GM20000 (cell line): ENCODE data around the gene LTF.
A peak's percentile ranks its signal among the peaks of the same experiment; 100 is the strongest.
"Not testable (repeated sequence)": the region's sequence is repeated elsewhere in the genome, so short reads cannot be mapped to it uniquely, and the experiment has no call there.

ENCODE experiments used
- DNase-seq: peaks from one replicate; pipeline ENCODE4 v3.0.0; 2012; ENCODE audit warnings: low spot score
- TF ChIP-seq, protein P1 (sequence below): IDR thresholded peaks from 2 replicates; pipeline ENCODE4 v1.5.1; 2012; ENCODE audit warnings: mild to moderate bottlenecking, control low read depth; ENCODE audit errors: extremely low read depth, missing control alignments

Gene LTF

DNA sequence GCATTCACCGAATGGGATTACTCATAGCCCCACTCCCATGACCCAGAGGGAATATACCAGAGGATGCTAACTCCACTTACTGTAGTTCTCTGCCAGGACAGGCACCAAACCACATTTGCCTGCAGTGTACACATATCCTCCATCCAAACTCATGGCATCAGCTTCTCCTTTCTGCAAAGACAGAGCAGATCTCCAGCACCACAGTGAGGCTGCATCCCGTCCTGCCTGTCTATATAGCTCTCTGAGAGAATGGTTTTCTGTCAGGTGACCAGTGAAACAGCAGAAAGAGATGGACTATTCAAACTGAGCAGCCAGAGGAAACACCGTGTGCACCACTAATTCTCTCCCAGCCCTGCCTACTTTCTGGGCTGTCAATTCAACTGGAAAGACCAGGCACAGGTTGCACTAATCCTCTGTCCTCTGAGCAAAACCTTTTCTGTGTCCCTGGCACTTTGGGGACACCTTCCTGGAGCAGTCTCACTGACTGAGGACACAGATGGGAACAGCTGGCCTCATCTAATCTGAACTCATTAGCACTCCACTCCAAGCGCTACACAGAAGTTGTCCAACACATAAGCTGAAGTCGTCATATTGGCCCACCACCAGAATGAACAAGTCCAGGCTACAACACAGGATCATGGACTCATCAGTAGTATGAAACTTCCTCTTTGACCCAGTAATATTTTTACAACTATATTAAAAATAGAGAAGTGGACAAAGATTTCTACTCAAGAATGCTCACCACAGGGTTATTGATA is 17.3 kb downstream of the LTF start:
- no peak for DNase-seq
- TF ChIP-seq, protein P1, sequence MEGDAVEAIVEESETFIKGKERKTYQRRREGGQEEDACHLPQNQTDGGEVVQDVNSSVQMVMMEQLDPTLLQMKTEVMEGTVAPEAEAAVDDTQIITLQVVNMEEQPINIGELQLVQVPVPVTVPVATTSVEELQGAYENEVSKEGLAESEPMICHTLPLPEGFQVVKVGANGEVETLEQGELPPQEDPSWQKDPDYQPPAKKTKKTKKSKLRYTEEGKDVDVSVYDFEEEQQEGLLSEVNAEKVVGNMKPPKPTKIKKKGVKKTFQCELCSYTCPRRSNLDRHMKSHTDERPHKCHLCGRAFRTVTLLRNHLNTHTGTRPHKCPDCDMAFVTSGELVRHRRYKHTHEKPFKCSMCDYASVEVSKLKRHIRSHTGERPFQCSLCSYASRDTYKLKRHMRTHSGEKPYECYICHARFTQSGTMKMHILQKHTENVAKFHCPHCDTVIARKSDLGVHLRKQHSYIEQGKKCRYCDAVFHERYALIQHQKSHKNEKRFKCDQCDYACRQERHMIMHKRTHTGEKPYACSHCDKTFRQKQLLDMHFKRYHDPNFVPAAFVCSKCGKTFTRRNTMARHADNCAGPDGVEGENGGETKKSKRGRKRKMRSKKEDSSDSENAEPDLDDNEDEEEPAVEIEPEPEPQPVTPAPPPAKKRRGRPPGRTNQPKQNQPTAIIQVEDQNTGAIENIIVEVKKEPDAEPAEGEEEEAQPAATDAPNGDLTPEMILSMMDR = no peak

DNA sequence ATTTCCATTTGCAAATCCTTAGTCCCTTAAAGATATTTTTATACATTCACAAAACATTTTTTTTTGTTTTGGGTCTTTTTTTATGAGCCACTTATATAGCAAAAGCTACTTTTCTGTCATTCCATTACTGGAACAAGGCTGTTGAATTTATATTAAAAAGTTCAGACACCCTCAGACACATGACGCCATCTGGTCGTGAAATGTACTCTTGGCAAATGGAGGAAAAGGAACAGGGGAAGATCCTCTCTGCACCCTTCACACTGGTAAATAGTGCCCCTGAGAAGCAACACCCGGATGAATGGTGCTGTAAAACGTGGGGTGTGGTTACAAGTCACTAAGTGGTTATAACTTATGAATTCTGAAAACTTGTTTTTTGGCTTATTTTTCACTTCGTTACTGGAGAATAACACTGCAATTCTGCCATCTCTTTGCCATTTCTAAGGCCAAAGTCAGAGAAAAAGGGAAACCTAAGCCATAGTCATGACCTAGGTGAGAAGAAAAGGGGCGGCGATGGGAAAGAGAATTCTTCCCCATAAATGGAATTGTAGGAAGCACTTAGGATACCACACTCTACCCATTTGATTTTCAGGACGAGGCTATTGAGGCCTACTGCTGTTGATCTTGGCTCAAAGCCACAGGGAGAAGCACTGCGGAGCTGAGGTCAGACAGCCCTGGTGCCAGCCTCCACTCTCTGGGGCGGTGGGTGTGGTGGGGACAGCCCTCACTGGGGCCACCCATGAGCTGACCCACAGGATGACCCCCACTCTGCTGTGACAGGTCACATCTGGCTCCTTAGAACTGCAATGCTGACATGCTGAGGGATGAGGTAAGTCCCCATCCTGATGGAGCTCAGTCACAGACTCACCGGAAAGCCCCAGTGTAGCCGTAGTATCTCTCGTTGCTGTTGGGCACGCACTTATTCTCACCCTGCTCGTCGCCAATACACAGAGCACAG is 21.9 kb downstream of the LTF start:
- TF ChIP-seq, protein P1 = peak; percentile 78
- DNase-seq = peak; percentile 63

DNA sequence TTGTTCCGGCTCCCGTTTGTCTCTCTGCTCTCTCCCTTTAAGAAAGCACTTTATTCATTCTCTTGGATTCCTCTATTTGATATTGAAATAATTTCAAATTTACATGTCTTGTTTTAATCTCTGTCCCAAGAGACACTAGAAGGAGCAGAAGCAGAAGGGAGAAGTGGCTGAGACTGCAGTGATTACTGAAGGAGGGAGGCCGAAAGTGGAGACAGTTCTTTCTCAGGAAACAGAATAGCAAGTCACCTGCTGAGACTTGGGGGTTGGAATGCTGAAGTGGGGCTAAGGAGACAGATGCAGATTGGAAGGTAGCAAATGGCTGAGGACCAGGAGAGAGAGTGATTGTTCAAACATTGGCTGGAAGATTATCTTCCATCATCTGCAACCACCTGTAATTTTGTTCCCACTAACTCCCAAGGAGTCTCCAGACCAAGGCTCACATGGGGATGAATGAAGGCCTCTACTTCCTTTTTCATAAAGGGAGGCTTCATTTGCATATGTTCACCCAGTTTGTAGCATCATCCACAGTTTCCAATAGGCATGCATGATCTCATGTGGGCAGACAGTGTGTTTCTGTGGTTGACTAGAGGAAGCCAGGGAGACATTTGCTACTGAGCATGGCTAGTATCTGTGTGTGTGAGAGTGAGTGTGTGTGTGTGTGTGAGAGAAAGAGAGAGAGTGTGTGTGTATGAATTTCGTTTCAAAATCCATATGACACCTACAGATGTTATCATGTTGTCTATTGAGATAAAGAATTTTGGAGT is 24.0 kb downstream of the LTF start:
- TF ChIP-seq, protein P1 = no peak
- DNase-seq = peak; percentile 42

DNA sequence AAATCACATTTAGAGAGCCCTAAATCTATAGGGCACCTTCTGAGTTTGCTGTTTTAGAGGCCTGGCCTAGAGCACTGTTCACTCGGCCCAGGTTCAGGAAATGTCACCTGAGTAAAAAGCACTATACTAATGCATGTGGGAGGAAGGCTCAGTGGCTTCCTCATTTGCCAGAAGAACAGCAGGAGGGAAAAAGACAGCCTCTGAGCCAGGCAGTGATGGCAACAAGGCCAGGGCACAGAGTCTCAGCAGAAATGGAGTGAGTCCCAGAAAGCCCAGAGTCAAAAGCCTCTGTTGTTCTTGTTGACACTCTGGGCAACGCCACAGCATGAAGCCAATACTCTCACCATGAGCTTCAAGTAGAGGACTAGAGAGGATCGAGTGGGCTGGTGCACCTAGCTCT is 25.9 kb downstream of the LTF start:
- TF ChIP-seq, protein P1 = no peak
- no peak for DNase-seq

DNA sequence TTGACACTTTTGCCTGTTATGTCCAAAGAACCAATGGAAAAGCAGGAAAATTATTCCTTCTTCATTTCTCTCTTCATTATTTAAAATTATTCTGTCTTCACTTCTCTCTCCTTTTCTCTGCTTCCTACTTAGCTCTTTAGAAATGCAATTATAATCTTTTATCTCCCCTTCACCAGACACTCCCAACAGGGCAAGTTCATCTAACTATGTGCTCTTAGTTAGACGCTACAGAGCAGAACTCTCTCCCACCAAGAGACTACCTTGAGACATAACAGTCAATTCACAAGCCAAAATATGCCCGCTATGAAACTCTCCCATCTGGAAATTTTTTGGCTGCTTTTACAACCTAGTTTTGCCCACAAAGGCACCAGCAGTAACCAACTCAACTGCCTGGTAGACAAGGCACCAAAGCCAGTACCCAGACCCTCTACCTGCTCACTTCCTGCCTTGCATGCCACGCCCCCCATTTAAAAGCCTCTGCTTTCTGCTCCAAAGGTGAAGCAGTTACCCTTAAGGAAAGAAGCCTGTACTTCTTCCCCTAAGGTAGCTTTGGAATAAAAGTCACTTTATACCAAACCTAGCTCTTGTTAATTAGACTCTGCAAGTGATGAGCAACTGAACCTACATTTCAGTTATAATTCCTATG is 29.5 kb downstream of the LTF start:
- TF ChIP-seq, protein P1 = no peak
- no peak for DNase-seq

DNA sequence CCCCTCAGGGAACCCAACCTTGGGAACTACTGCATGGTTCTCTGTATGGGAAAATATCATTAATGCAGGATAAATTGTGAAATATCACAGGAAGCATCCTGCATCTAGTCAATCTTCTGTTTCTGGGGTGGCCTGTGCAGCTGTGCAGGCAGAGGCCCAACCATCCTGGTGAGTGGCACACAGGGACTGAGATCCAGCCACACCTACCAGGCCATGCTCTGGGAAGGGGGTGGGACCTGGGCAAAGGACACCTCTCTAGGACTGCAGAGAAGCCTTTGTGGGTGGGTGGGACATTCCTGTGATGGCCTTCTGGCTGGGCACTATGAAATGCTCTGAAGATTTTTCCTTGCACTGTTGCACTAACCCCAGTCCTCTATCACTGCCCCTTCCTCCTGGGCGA is 30.9 kb downstream of the LTF start:
- TF ChIP-seq, protein P1 = no peak
- no peak for DNase-seq

DNA sequence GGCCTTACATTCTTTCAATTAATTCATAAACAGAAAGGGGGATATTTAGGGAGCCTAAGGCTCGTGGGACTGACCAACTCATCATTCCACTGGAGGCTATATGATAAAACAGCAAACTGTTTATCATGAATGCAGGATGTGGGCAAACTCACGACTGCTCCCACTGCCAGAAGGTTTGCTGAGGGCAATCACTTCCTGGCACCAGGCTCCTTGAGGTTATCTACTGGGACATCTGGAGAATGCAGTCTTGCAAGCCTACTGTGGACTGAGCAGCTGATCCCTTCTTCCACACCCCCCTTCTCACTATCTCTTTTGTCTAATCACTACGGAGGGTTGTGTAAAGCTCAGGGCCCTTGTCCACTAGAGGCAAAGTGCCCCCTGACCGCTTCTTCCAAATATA is 31.6 kb downstream of the LTF start:
- not testable (repeated sequence) for DNase-seq

DNA sequence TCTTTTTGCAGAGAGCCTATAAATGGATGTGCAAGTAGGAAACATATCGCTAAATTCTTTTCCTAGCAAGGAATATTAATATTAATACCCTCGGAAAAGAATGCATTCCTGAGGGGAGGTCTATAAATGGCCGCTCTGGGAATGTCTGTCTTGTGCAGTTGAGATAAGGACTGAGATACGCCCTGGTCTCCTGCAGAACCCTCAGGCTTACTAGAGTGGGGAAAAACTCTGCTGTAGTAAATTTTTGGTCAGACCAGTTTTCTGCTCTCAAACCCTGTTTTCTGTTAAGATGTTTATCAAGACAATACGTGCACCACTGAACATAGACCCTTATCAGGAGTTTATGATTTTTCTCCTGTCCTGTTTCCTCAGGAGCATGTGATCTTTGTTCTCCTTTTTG is 32.8 kb downstream of the LTF start:
- not testable (repeated sequence) for DNase-seq

DNA sequence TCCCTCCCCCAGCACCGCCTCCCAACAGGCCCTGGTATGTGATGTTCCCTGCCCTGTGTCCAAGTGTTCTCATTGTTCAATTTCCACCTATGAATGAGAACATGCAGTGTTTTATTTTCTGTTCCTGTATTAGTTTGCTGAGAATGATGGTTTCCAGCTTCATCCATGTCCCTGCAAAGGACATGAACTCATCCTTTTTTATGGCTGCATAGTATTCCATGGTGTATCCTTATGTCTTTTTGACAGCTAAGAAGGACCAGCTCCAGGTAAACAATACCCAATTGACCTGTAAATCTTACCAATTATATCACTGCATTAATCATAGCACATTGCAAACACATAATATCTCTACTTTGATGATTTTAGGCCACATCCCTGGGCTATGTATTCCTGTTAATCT is 33.8 kb downstream of the LTF start:
- not testable (repeated sequence) for DNase-seq
